ENCODE measurements around the gene GADD45G. TPM values are rescaled to one million over a fixed set of nuclear protein-coding genes. Genes with fewer than 3 reads are reported as not detected.
A peak's percentile ranks its signal among the peaks of the same experiment; 100 is the strongest.

The GADD45G gene
- total and polyA plus RNA-seq, 2 experiments from 2014 or later = 12.7 to 24.1 TPM

- TF ChIP-seq REST (IDR thresholded peaks at IDR 0.05; ENCODE audit: unreplicated experiment) = no peak
- no peak for TF ChIP-seq CREB1 (CRISPR knock-in tag; IDR thresholded peaks at IDR 0.05; ENCODE audit: low read depth)
Observed at GRCh38 chr9:89621676-89622075, 16.9 kb downstream of the GADD45G start (continued).

DNA sequence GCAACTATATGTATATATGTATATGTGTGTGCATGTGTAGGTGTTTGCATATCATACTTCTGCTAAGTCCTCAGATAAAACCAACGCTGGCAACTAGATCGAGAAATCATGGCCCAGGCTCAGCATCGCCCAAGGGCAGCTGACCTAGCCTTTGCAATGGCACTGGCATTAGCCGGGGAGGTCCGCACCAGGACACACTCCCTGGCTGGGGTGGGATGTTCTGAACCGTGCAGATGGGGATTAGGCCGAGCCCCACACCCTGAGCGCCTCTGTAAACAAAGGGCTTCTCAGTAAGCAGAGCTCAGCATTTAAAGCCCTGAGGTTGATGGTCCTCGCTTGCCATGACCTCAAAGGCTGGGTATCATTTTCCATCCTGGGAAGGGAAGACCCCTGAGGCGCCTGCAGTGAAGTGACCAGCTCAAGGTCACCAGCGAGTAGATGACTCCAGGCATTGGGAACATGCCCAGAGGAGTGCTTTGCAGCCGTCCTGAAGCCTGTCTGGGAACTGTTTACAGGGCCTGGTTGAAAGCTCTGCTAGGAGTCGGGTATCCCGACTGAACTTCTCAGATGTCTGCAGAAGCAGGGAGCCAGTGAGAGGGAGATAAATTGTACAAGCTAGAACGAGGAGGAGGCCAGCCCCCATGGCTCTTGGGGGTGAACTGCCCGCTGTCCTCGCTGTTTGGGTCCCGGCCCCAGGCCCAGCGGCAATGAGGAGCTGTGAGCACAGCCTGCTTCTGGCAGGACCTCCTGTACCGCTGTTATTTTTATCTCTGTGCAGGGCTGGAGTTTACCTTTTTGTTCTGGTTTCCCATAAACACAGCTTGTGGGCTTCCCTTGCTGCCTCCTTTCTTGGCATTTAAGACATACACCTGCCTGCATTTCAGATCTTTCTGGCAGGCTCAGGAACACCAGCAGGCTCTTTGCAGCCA is 18.4 kb downstream of the GADD45G start:
- Mint-ChIP-seq H3K27ac (no peak overlapping the region), H3K27me3 (ENCODE audit: insufficient read depth, low read depth, poor library complexity) (peaks cover 5% of the 10 kb centered on the region), H3K36me3 (ENCODE audit: low read depth) (no peaks in the 10 kb centered on the region), H3K4me3 (no peak overlapping the region), H3K4me1 (peaks cover 32% of the 10 kb centered on the region), H3K9me3 (no peaks in the 10 kb centered on the region)
- no peaks in the 10 kb centered on the region for H3F3A ChIP-seq (replicated peaks; ENCODE audit: low read depth)
- no peak overlapping the region for H3K4me2 ChIP-seq
- ATAC-seq = no peak; the same call in 2 of the 3 replicates
- peaks cover 7% of the 10 kb centered on the region for H3K4me1 ChIP-seq (ENCODE audit: insufficient read depth)
- H4K20me1 ChIP-seq (replicated peaks; ENCODE audit: insufficient read depth) = no peaks in the 10 kb centered on the region
- DNase-seq (ENCODE audit: low spot score) = no peak
- no peaks in the 10 kb centered on the region for H3K79me2 ChIP-seq (replicated peaks; ENCODE audit: insufficient read depth)
- no peaks in the 10 kb centered on the region for H3K9me2 ChIP-seq (ENCODE audit: insufficient read depth)
- no peaks in the 10 kb centered on the region for H3K36me3 ChIP-seq (ENCODE audit: insufficient read depth)
- peak overlapping the region; percentile 59; the same call in 1 of the 2 replicates for H2AFZ ChIP-seq
- H3K27ac ChIP-seq (ENCODE audit: low read depth) = no peak overlapping the region
- no peaks in the 10 kb centered on the region for H3K27me3 ChIP-seq (ENCODE audit: insufficient read depth)
- no peak overlapping the region for H3K4me3 ChIP-seq
- TF ChIP-seq EZH2phosphoT487 (IDR thresholded peaks at IDR 0.05; ENCODE audit: unreplicated experiment) (no peak), ETS1 (IDR thresholded peaks at IDR 0.05) (no peak), ZNF114 (CRISPR knock-in tag; IDR thresholded peaks at IDR 0.05) (no peak), REST (IDR thresholded peaks at IDR 0.05; ENCODE audit: unreplicated experiment) (no peak), ZNF462 (CRISPR knock-in tag; IDR thresholded peaks at IDR 0.05) (no peak), STAT1 (IDR thresholded peaks at IDR 0.05; ENCODE audit: unreplicated experiment) (no peak), CREB1 (CRISPR knock-in tag; IDR thresholded peaks at IDR 0.05; ENCODE audit: low read depth) (no peak), JUNB (IDR thresholded peaks at IDR 0.05; ENCODE audit: unreplicated experiment) (no peak)
